ENCODE data around the gene PKHD1. TPM values are rescaled to one million over a fixed set of nuclear protein-coding genes. Genes with fewer than 3 reads are reported as not detected.

The PKHD1 gene
- total RNA-seq, 1 experiment from 2014 or later = 0.09 TPM

GRCh38 chr6:52125139-52125538 lies 37.7 kb upstream of the PKHD1 start:
- H3K18ac ChIP-seq (ENCODE audit: insufficient read length, low read depth, low read length) = no peak overlapping the region
- H4K91ac ChIP-seq (ENCODE audit: insufficient read length, low read depth, low read length) = no peak overlapping the region
- H3K4me1 Mint-ChIP-seq = peaks cover 0 to 3% of the 10 kb centered on the region in 2 experiments; a peak in 1 of 4 replicates
- peaks cover 2 to 4% (median 2%) of the 10 kb centered on the region in 3 experiments; a peak in 3 of 7 replicates for H3K36me3 Mint-ChIP-seq (ENCODE audit: insufficient read depth in 1 of 3, low read depth in 3 of 3)
- H4K5ac ChIP-seq (ENCODE audit: insufficient read length, low read depth, low read length) = no peak overlapping the region
- peaks cover 4 to 8% of the 10 kb centered on the region in 2 experiments; a peak in 3 of 5 replicates for H3K9me3 Mint-ChIP-seq
- no peaks in the 10 kb centered on the region for H3K79me1 ChIP-seq (ENCODE audit: insufficient read depth, low read depth, low read length, poor library complexity, severe bottlenecking)
- DNase-seq = no peak
- no peaks in the 10 kb centered on the region for H3K9me3 ChIP-seq (ENCODE audit: control insufficient read depth, low read depth, low read length)
- no peak overlapping the region for H3K27ac ChIP-seq (ENCODE audit: insufficient read length, low read depth, low read length)
- H3K4ac ChIP-seq (ENCODE audit: low read depth, low read length) = no peak overlapping the region
- no peak overlapping the region for H2BK5ac ChIP-seq (ENCODE audit: insufficient read length, low read length)
- no peak overlapping the region for H3K9ac ChIP-seq (ENCODE audit: extremely low read depth, insufficient read length, low read length)
- no peaks in the 10 kb centered on the region for H3K27me3 ChIP-seq (ENCODE audit: insufficient read depth, low read length)
- no peaks in the 10 kb centered on the region for H3K79me2 ChIP-seq (ENCODE audit: insufficient read depth, low read length)
- no peak overlapping the region for H3K27ac Mint-ChIP-seq
- H3K4me3 Mint-ChIP-seq = no peak overlapping the region
- no peak overlapping the region for H3K14ac ChIP-seq (ENCODE audit: insufficient read depth, low read length)
- H2BK120ac ChIP-seq (ENCODE audit: low read depth, low read length, poor library complexity, severe bottlenecking) = no peak overlapping the region
- no peak overlapping the region for H2BK15ac ChIP-seq (ENCODE audit: low read depth, low read length)
- TF ChIP-seq, protein P1, sequence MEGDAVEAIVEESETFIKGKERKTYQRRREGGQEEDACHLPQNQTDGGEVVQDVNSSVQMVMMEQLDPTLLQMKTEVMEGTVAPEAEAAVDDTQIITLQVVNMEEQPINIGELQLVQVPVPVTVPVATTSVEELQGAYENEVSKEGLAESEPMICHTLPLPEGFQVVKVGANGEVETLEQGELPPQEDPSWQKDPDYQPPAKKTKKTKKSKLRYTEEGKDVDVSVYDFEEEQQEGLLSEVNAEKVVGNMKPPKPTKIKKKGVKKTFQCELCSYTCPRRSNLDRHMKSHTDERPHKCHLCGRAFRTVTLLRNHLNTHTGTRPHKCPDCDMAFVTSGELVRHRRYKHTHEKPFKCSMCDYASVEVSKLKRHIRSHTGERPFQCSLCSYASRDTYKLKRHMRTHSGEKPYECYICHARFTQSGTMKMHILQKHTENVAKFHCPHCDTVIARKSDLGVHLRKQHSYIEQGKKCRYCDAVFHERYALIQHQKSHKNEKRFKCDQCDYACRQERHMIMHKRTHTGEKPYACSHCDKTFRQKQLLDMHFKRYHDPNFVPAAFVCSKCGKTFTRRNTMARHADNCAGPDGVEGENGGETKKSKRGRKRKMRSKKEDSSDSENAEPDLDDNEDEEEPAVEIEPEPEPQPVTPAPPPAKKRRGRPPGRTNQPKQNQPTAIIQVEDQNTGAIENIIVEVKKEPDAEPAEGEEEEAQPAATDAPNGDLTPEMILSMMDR (conservative IDR thresholded peaks at IDR 0.05) = no peak
- H3K56ac ChIP-seq (ENCODE audit: insufficient read length, low read depth, low read length) = no peak overlapping the region
- no peaks in the 10 kb centered on the region for H3K27me3 Mint-ChIP-seq (ENCODE audit: low read depth)
- no peak overlapping the region for H2BK20ac ChIP-seq (ENCODE audit: low read depth, low read length, poor library complexity, severe bottlenecking)
- H4K8ac ChIP-seq (replicated peaks; ENCODE audit: insufficient read length, low read depth, low read length) = no peak overlapping the region
- no peak overlapping the region for H2AK5ac ChIP-seq (ENCODE audit: insufficient read length, low read length)
- H3T11ph ChIP-seq (ENCODE audit: low read length) = no peak overlapping the region
- WGBS (ENCODE audit: extremely low coverage, insufficient read length, low lambda C conversion rate) = no CpG with 5 or more reads among the region's 3 CpGs
- H2BK12ac ChIP-seq (ENCODE audit: insufficient read length, low read depth, low read length) = no peak overlapping the region
- no peak overlapping the region for H2AFZ ChIP-seq (ENCODE audit: low read length)
- H3K4me1 ChIP-seq (ENCODE audit: insufficient read depth, low read length) = no peaks in the 10 kb centered on the region
- no peaks in the 10 kb centered on the region for H4K20me1 ChIP-seq (ENCODE audit: control insufficient read depth, insufficient read depth, insufficient read length)
- no peak overlapping the region for H3K4me2 ChIP-seq (ENCODE audit: insufficient read depth, insufficient read length, low read length)
- H3K23ac ChIP-seq (ENCODE audit: insufficient read length, low read depth, low read length) = no peak overlapping the region
- H3K23me2 ChIP-seq (ENCODE audit: insufficient read length, low read depth, low read length, poor library complexity, severe bottlenecking) = no peaks in the 10 kb centered on the region
